B cell (primary cell): ENCODE measurements around the gene PTEN. TPM values are rescaled to one million over a fixed set of nuclear protein-coding genes. Genes with fewer than 3 reads are reported as not detected.

Source experiments
- ATAC-seq: fragments of 200-7000 bp; cut with Tn5 transposase; one replicate; pipeline ENCODE4 v1.10.0; 2021; ENCODE audit warnings: low read depth, mild to moderate bottlenecking, moderate number of reproducible peaks, moderate library complexity
- CTCF ChIA-PET: fragments of 350-600 bp; sonication (Branson Sonifier 250); formaldehyde crosslinking; loops from one replicate; lab custom pipeline; 2021; ENCODE audit warnings: antibody characterized with exemption, inconsistent platforms; lab: Charles Lee
- POLR2A ChIA-PET: fragments of 350-600 bp; sonication (Branson Sonifier 250); formaldehyde crosslinking; loops from one replicate; lab custom pipeline; 2021; ENCODE audit warnings: antibody characterized with exemption; lab: Charles Lee
- DNase-seq: peaks from one replicate; pipeline ENCODE4 v3.0.0; 2013
- H2AFZ ChIP-seq: 2 replicates; pipeline ENCODE4 v1.6.1; 2012; ENCODE audit warnings: mild to moderate bottlenecking, low read depth, low read length; ENCODE audit not compliant: insufficient read depth, poor library complexity, severe bottlenecking
- H3K27ac ChIP-seq, 2 donors: 1 replicate in 1 of 2; 2 replicates in 1 of 2; pipeline ENCODE4 v1.5.1; 2012 to 2013; ENCODE audit warnings: low read length in 2 of 2, mild to moderate bottlenecking in 2 of 2, moderate library complexity in 1 of 2
- H3K27me3 ChIP-seq, 4 experiments: fragments of 200-600 bp in 1 of 4; sonication (generic) in 1 of 4; replicated peaks in 1 of 4; 1 replicate in 2 of 4; 2 replicates in 2 of 4; pipeline versions ENCODE4 v1.6.1 to v1.7.0; 2013 to 2016; ENCODE audit warnings: low read length in 3 of 4, mild to moderate bottlenecking in 2 of 4, mixed read lengths in 1 of 4, moderate library complexity in 1 of 4; ENCODE audit not compliant: insufficient read depth in 4 of 4, control insufficient read depth in 3 of 4; ENCODE audit errors: control extremely low read depth in 1 of 4
- H3K36me3 ChIP-seq, 2 experiments: replicated peaks in 1 of 2; 1 replicate in 1 of 2; 2 replicates in 1 of 2; pipeline versions ENCODE4 v1.6.1 to v1.7.1; 2013; ENCODE audit warnings: low read length in 1 of 2; ENCODE audit not compliant: insufficient read depth in 2 of 2, control insufficient read depth in 1 of 2; ENCODE audit errors: control extremely low read depth in 1 of 2, extremely low read depth in 1 of 2
- H3K4me1 ChIP-seq, 2 donors: fragments of 200-600 bp in 1 of 2; sonication (generic) in 1 of 2; 1 replicate in 1 of 2; 2 replicates in 1 of 2; pipeline versions ENCODE4 v1.5.1 to v1.6.1; 2013 to 2017; ENCODE audit warnings: low read length in 2 of 2; ENCODE audit not compliant: control insufficient read depth in 2 of 2, insufficient read depth in 2 of 2
- H3K4me2 ChIP-seq: replicated peaks from 2 replicates; pipeline ENCODE3; 2012; ENCODE audit warnings: mild to moderate bottlenecking, low read depth, low read length; ENCODE audit not compliant: poor library complexity, severe bottlenecking
- H3K4me3 ChIP-seq, 5 experiments: fragments of 200-600 bp in 1 of 5; sonication (generic) in 1 of 5; 1 replicate in 3 of 5; 2 replicates in 2 of 5; pipeline versions ENCODE4 v1.5.1 to v1.7.0; 2011 to 2016; ENCODE audit warnings: low read length in 4 of 5, mild to moderate bottlenecking in 4 of 5, low read depth in 2 of 5, control low read depth in 1 of 5, moderate library complexity in 1 of 5; ENCODE audit not compliant: insufficient read depth in 1 of 5; ENCODE audit errors: control extremely low read depth in 1 of 5, extremely low read depth in 1 of 5
- H3K79me2 ChIP-seq: fragments of 200-600 bp; sonication (generic); one replicate; pipeline ENCODE4 v1.6.0; 2016; ENCODE audit warnings: low read length; ENCODE audit not compliant: control insufficient read depth, insufficient read depth
- H3K9ac ChIP-seq: fragments of 200-600 bp; sonication (generic); 2 replicates; pipeline ENCODE4 v1.6.1; 2017; ENCODE audit warnings: mild to moderate bottlenecking, low read length, moderate library complexity
- H3K9me3 ChIP-seq, 3 donors: one replicate each; pipeline versions ENCODE4 v1.6.1 to v1.7.1; 2013; ENCODE audit warnings: low read length in 2 of 3; ENCODE audit not compliant: control insufficient read depth in 2 of 3, insufficient read depth in 1 of 3; ENCODE audit errors: control extremely low read depth in 1 of 3
- H4K20me1 ChIP-seq: 2 replicates; pipeline ENCODE4 v1.6.0; 2012; ENCODE audit warnings: mild to moderate bottlenecking, low read length; ENCODE audit not compliant: insufficient read depth, control insufficient read depth, poor library complexity, severe bottlenecking
- H3K27ac Mint-ChIP-seq: one replicate; pipeline ENCODE4 v1.8.0; 2021; ENCODE audit warnings: mixed read lengths
- H3K27me3 Mint-ChIP-seq: one replicate; pipeline ENCODE4 v1.8.0; 2021; ENCODE audit warnings: mixed read lengths
- H3K4me1 Mint-ChIP-seq: one replicate; pipeline ENCODE4 v1.8.0; 2021; ENCODE audit warnings: mixed read lengths
- H3K4me3 Mint-ChIP-seq: one replicate; pipeline ENCODE4 v1.8.0; 2021; ENCODE audit warnings: mixed read lengths
- H3K9me3 Mint-ChIP-seq: one replicate; pipeline ENCODE4 v1.8.0; 2022; ENCODE audit warnings: mixed read lengths; ENCODE audit not compliant: insufficient read depth
- EZH2 ChIP-seq: IDR thresholded peaks from 2 replicates; pipeline ENCODE4 v1.6.1; 2012; ENCODE audit warnings: borderline replicate concordance, low read depth, mild to moderate bottlenecking, moderate library complexity, low read length; ENCODE audit not compliant: insufficient read depth, poor library complexity, severe bottlenecking
- WGBS: methylation state at CpG from one replicate; pipeline ENCODE4 v1.1.5; 2013; ENCODE audit warnings: missing lambda C conversion rate; ENCODE audit not compliant: insufficient coverage; 5-methylcytosine and 5-hydroxymethylcytosine counted together
- intact Hi-C: fragments of 100-400 bp; cut with micrococcal nuclease; formaldehyde crosslinking; loops from one replicate; pipeline ENCODE4 v1.10.0; 2022
- polyA plus RNA-seq: library from polyadenylated mRNA; depleted of rRNA; stranded (reverse); fragments of >200 nt; gene quantifications from 2 replicates; pipeline ENCODE4 v1.2.3, GENCODE V29; 2012
- total RNA-seq, 2 donors: library from RNA; stranded (reverse); fragments of 120-200 nt in 1 of 2; gene quantifications; 1 replicate in 1 of 2; 2 replicates in 1 of 2; pipeline versions ENCODE4 v1.2.3 to v1.2.4, GENCODE V29; 2013 to 2022
- TF ChIP-seq, protein P1 (sequence below): fragments of 200-600 bp; IDR thresholded peaks from one replicate; pipeline ENCODE4 v1.8.0; 2022; ENCODE audit warnings: antibody characterized with exemption, mild to moderate bottlenecking

PTEN gene
- total and polyA plus RNA-seq, 2 donors (not counting 1 experiment from before 2014, with no cell fraction given), result 15.2 to 114 TPM

DNA sequence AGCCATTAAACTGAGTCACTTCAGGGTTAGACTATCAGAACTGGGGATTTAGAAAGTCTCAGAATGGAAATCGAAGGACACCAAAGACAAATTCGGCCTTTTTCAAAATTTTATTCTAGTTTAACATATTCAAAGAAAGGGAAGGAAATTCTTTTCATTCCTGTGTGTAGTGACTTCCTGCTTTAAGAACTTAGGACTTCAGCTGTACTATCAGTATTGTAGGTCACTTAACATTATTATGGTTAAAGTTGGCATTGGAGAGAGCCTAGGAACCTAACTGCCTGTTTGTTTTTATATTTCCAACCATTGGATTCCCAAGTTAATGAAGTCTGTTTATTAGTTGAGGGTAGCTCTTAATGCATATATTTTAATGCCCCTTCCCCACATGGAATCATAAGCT, 63.7 kb downstream of the PTEN start:
- peaks cover 99% of the 10 kb centered on the region for H3K79me2 ChIP-seq
- H3K4me2 ChIP-seq, result peak overlapping the region; percentile 10
- H3K27me3 ChIP-seq, result no peaks in the 10 kb centered on the region
- no peak overlapping the region for H2AFZ ChIP-seq
- DNase-seq (no peak), ATAC-seq (no peak)
- peaks cover 7 to 25% of the 10 kb centered on the region in 2 experiments for H3K36me3 ChIP-seq
- TF ChIP-seq EZH2, result no peak
- TF ChIP-seq, protein P1, sequence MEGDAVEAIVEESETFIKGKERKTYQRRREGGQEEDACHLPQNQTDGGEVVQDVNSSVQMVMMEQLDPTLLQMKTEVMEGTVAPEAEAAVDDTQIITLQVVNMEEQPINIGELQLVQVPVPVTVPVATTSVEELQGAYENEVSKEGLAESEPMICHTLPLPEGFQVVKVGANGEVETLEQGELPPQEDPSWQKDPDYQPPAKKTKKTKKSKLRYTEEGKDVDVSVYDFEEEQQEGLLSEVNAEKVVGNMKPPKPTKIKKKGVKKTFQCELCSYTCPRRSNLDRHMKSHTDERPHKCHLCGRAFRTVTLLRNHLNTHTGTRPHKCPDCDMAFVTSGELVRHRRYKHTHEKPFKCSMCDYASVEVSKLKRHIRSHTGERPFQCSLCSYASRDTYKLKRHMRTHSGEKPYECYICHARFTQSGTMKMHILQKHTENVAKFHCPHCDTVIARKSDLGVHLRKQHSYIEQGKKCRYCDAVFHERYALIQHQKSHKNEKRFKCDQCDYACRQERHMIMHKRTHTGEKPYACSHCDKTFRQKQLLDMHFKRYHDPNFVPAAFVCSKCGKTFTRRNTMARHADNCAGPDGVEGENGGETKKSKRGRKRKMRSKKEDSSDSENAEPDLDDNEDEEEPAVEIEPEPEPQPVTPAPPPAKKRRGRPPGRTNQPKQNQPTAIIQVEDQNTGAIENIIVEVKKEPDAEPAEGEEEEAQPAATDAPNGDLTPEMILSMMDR, result no peak
- Mint-ChIP-seq H3K27me3 (no peaks in the 10 kb centered on the region), H3K9me3 (no peaks in the 10 kb centered on the region), H3K4me1 (peaks cover 81% of the 10 kb centered on the region), H3K4me3 (no peak overlapping the region), H3K27ac (peak overlapping the region; percentile 51)
- peaks cover 22 to 80% of the 10 kb centered on the region in 2 donors for H3K4me1 ChIP-seq
- no CpG with 5 or more reads among the region's 2 CpGs for WGBS
- no peak overlapping the region for H3K4me3 ChIP-seq
- peak overlapping the region in 1 of 2 donors; percentile 30 for H3K27ac ChIP-seq
- H4K20me1 ChIP-seq, result peaks cover 24% of the 10 kb centered on the region
- CTCF ChIA-PET, result interaction anchor here (0.6 to 1.1 kb wide), 3 partner anchors 65 to 199 kb away, joined by 3 to 4 read pairs (median 3); no protein-coding TSS in a partner anchor
- peaks cover 0 to under 1% (median 0%) of the 10 kb centered on the region in 3 donors for H3K9me3 ChIP-seq
- POLR2A ChIA-PET, result interaction anchor here (1.2 kb wide), 1 partner anchor 181 kb away, joined by 8 read pairs; no protein-coding TSS in a partner anchor
- intact Hi-C loops, result loop anchor here (5.0 kb wide), 1 partner anchor 65 kb away; the partner anchor contains the start of genes KLLN and PTEN
- H3K9ac ChIP-seq, result no peak overlapping the region

GRCh38 chr10:87928996-87929395, 65.6 kb downstream of the PTEN start:
- Mint-ChIP-seq H3K27ac (no peak overlapping the region), H3K4me3 (peak overlapping the region; percentile 39), H3K9me3 (no peaks in the 10 kb centered on the region), H3K4me1 (peaks cover 66% of the 10 kb centered on the region), H3K27me3 (no peaks in the 10 kb centered on the region)
- Histone ChIP-seq H3K4me2 (peak overlapping the region; percentile 23), H3K9ac (no peak overlapping the region), H2AFZ (no peak overlapping the region), H3K9me3 (no peaks in the 10 kb centered on the region), H4K20me1 (peaks cover 19% of the 10 kb centered on the region), H3K4me1 (peaks cover 13 to 61% of the 10 kb centered on the region in 2 donors), H3K36me3 (peaks cover 6 to 32% of the 10 kb centered on the region in 2 experiments), H3K27ac (peak overlapping the region in 1 of 2 donors; percentile 1), H3K4me3 (no peak overlapping the region), H3K27me3 (no peaks in the 10 kb centered on the region), H3K79me2 (peaks cover 90% of the 10 kb centered on the region)
- ChIA-PET CTCF (interaction anchor here (1.8 kb wide), 1 partner anchor 185 kb away, joined by 4 read pairs; no protein-coding TSS in a partner anchor), POLR2A (interaction anchor here (0.8 kb wide), 1 partner anchor 66 kb away, joined by 5 read pairs; the partner anchor contains the start of genes KLLN and PTEN)
- ATAC-seq, result peak; percentile 56
- peak; percentile 26 for DNase-seq
- TF ChIP-seq, protein P1, result no peak
- intact Hi-C loops, result loop anchor here (5.0 kb wide), 1 partner anchor 67 kb away; the partner anchor contains the start of genes KLLN and PTEN
- WGBS, result no CpG with 5 or more reads among the region's 3 CpGs
